Measurements from ENCODE around the gene VSTM2L.

Gene VSTM2L

GRCh38 chr20:37879843-37880242, 23.1 kb upstream of the VSTM2L start:
- no peak for DNase-seq

GRCh38 chr20:37880726-37881591, 22.0 kb upstream of the VSTM2L start:
- DNase-seq: no peak

- DNase-seq: no peak
Measured at GRCh38 chr20:37881601-37882343, 21.2 kb upstream of the VSTM2L start.

- no peak for DNase-seq
Measured at GRCh38 chr20:37882961-37883712, 19.8 kb upstream of the VSTM2L start.

- no peak for DNase-seq
Measured at GRCh38 chr20:37885042-37885441, 17.9 kb upstream of the VSTM2L start.

- DNase-seq: no peak
Measured at GRCh38 chr20:37885593-37886503, 17.1 kb upstream of the VSTM2L start.

GRCh38 chr20:37886851-37887297, 16.1 kb upstream of the VSTM2L start:
- DNase-seq: no peak

- no peak for DNase-seq
Measured at GRCh38 chr20:37888641-37889040, 14.3 kb upstream of the VSTM2L start.

- DNase-seq: no peak
Measured at GRCh38 chr20:37890108-37890507, 12.8 kb upstream of the VSTM2L start.

- no peak for DNase-seq
Measured at GRCh38 chr20:37890643-37891042, 12.3 kb upstream of the VSTM2L start.

GRCh38 chr20:37892001-37892400, 10.9 kb upstream of the VSTM2L start:
- no peak for DNase-seq

- DNase-seq: no peak
Measured at GRCh38 chr20:37893566-37894241, 9.2 kb upstream of the VSTM2L start.

GRCh38 chr20:37894454-37894853, 8.5 kb upstream of the VSTM2L start:
- DNase-seq: no peak

- no peak for DNase-seq
Measured at GRCh38 chr20:37895166-37895565, 7.8 kb upstream of the VSTM2L start.

GRCh38 chr20:37896932-37897548, 5.9 kb upstream of the VSTM2L start:
- DNase-seq: no peak

GRCh38 chr20:37898233-37899104, 4.5 kb upstream of the VSTM2L start:
- no peak for DNase-seq

GRCh38 chr20:37899105-37900045, 3.6 kb upstream of the VSTM2L start:
- no peak for DNase-seq

- no peak for DNase-seq
Measured at GRCh38 chr20:37901240-37901639, 1.7 kb upstream of the VSTM2L start.

All from activated naive CD4-positive, alpha-beta T cell treated with Interleukin-2 at 50 U/mL for 16 hours (primary cell).